Measurements from ENCODE around the gene SLITRK5. TPM values are rescaled to one million over a fixed set of nuclear protein-coding genes. Genes with fewer than 3 reads are reported as not detected.
A peak's percentile ranks its signal among the peaks of the same experiment; 100 is the strongest.

Gene SLITRK5
- total RNA-seq, 1 experiment from 2014 or later = not detected

DNA sequence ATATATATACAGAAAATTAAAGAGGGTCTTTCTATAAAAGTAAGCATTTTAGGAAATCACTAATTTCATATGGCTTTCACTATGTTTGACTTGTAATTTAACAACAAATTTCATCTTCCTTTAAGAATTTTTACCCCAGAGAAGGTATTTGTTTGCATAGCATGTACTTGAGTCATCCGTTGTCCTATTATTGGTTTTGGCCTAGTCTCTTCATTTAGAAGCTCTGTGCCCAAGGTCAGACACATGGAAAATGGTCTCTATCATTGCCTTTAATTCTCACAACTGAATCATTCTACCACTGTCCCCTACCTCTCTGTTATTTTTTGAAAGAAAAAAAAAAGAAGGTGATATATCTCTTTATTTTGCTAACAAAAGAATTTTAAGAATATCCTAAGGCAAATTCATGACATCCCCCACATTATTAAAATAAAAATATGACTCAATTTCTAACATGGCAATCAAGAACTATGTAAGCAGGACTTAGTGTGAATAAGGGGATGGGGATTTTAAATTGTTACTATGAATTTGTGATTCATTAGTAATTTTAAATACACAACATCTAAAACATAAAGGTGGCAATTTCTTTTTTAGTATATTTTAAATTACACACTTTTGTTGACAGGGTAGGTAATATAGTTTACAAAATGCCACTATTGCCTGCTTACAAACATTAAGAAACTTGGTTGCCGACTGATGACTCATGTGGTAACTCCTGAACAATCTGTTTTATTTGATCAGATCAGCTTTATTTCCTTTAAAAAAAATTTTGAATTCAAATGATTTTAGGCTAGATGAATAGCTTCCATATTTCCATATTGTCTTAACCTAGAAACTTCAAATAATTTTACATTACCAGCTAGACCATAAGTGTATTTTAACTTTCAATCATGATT, 13.9 kb downstream of the SLITRK5 start:
- CTCF ChIA-PET = no interaction called here
- H3K36me3 ChIP-seq (ENCODE audit: control insufficient read depth in 1 of 2, insufficient read depth in 2 of 2, low read length in 2 of 2) = no peaks in the 10 kb centered on the region
- H3K9me3 ChIP-seq (ENCODE audit: control insufficient read depth in 1 of 2, insufficient read depth in 1 of 2, low read depth in 1 of 2, low read length in 2 of 2) = no peaks in the 10 kb centered on the region
- RAD21 ChIA-PET (ENCODE audit: low non-redundant PET in 1 of 2, low total read pairs in 2 of 2, uncharacterized antibody in 2 of 2, unreplicated experiment in 2 of 2) = no interaction called here
- 0 out of 4 replicates have a peak, but pooled peaks cover 0 to 3% of the 10 kb centered on the region in 2 experiments for H3K4me1 ChIP-seq (ENCODE audit: control insufficient read depth in 1 of 2, insufficient read depth in 2 of 2, low read length in 2 of 2)
- no peaks in the 10 kb centered on the region for H3K9me2 ChIP-seq (ENCODE audit: insufficient read depth)
- H3K27me3 ChIP-seq (ENCODE audit: insufficient read depth, low read length) = no peaks in the 10 kb centered on the region
- no peaks in the 10 kb centered on the region for H3K79me2 ChIP-seq (ENCODE audit: insufficient read depth, low read length)
- ATAC-seq = 0 out of 2 replicates have a peak, but pooled peaks have one; percentile 40
- H2AFZ ChIP-seq (ENCODE audit: low read depth, low read length, poor library complexity, severe bottlenecking) = peak overlapping the region; percentile 48
- intact Hi-C loops (cut with micrococcal nuclease) = no loop called here
- no peaks in the 10 kb centered on the region for H4K20me1 ChIP-seq (ENCODE audit: insufficient read depth)
- POLR2A ChIA-PET = no interaction called here
- H3K9ac ChIP-seq (ENCODE audit: low read length) = no peak overlapping the region
- no peak overlapping the region for H3K27ac ChIP-seq (ENCODE audit: low read depth, low read length)
- TF ChIP-seq JUND (IDR thresholded peaks at IDR 0.05) = no peak
- TF ChIP-seq ZFX (IDR thresholded peaks at IDR 0.05) = no peak
- no peak for TF ChIP-seq SP1 (IDR thresholded peaks at IDR 0.05; ENCODE audit: low read depth)
- TF ChIP-seq TCF7L2 (IDR thresholded peaks at IDR 0.05; ENCODE audit: borderline replicate concordance, extremely low read depth, insufficient read depth, insufficient read length) = no peak
- TF ChIP-seq, protein P1, sequence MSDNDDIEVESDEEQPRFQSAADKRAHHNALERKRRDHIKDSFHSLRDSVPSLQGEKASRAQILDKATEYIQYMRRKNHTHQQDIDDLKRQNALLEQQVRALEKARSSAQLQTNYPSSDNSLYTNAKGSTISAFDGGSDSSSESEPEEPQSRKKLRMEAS (IDR thresholded peaks at IDR 0.05) = no peak
- TF ChIP-seq, protein P2, sequence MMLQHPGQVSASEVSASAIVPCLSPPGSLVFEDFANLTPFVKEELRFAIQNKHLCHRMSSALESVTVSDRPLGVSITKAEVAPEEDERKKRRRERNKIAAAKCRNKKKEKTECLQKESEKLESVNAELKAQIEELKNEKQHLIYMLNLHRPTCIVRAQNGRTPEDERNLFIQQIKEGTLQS (IDR thresholded peaks at IDR 0.05) = no peak
- TF ChIP-seq EZH2 (IDR thresholded peaks at IDR 0.05) = no peak
- TF ChIP-seq ELF1 (IDR thresholded peaks at IDR 0.05; ENCODE audit: borderline replicate concordance, low read depth) = no peak
- TF ChIP-seq EZH2phosphoT487 (IDR thresholded peaks at IDR 0.05; ENCODE audit: borderline replicate concordance) = no peak
- TF ChIP-seq RAD21 (IDR thresholded peaks at IDR 0.05; ENCODE audit: low read depth) = no peak
- no peak for TF ChIP-seq SRF (IDR thresholded peaks at IDR 0.05; ENCODE audit: low read depth)
- TF ChIP-seq, protein P3, sequence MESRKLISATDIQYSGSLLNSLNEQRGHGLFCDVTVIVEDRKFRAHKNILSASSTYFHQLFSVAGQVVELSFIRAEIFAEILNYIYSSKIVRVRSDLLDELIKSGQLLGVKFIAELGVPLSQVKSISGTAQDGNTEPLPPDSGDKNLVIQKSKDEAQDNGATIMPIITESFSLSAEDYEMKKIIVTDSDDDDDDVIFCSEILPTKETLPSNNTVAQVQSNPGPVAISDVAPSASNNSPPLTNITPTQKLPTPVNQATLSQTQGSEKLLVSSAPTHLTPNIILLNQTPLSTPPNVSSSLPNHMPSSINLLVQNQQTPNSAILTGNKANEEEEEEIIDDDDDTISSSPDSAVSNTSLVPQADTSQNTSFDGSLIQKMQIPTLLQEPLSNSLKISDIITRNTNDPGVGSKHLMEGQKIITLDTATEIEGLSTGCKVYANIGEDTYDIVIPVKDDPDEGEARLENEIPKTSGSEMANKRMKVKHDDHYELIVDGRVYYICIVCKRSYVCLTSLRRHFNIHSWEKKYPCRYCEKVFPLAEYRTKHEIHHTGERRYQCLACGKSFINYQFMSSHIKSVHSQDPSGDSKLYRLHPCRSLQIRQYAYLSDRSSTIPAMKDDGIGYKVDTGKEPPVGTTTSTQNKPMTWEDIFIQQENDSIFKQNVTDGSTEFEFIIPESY (IDR thresholded peaks at IDR 0.05; ENCODE audit: extremely low read depth, insufficient replicate concordance, low read length) = no peak
- TF ChIP-seq POLR2AphosphoS5 (IDR thresholded peaks at IDR 0.05; ENCODE audit: low read depth, low read length) = no peak
- TF ChIP-seq YY1 (IDR thresholded peaks at IDR 0.05; ENCODE audit: extremely low read depth, insufficient replicate concordance, low read depth, low read length) = no peak
- TF ChIP-seq POLR2A (IDR thresholded peaks at IDR 0.05; ENCODE audit: borderline replicate concordance, extremely low read depth, insufficient read depth, insufficient read length) = no peak
- TF ChIP-seq SIN3A (IDR thresholded peaks at IDR 0.05; ENCODE audit: low read depth) = no peak
- TF ChIP-seq CBX3 (IDR thresholded peaks at IDR 0.05; ENCODE audit: low read depth) = no peak
- TF ChIP-seq, protein P4, sequence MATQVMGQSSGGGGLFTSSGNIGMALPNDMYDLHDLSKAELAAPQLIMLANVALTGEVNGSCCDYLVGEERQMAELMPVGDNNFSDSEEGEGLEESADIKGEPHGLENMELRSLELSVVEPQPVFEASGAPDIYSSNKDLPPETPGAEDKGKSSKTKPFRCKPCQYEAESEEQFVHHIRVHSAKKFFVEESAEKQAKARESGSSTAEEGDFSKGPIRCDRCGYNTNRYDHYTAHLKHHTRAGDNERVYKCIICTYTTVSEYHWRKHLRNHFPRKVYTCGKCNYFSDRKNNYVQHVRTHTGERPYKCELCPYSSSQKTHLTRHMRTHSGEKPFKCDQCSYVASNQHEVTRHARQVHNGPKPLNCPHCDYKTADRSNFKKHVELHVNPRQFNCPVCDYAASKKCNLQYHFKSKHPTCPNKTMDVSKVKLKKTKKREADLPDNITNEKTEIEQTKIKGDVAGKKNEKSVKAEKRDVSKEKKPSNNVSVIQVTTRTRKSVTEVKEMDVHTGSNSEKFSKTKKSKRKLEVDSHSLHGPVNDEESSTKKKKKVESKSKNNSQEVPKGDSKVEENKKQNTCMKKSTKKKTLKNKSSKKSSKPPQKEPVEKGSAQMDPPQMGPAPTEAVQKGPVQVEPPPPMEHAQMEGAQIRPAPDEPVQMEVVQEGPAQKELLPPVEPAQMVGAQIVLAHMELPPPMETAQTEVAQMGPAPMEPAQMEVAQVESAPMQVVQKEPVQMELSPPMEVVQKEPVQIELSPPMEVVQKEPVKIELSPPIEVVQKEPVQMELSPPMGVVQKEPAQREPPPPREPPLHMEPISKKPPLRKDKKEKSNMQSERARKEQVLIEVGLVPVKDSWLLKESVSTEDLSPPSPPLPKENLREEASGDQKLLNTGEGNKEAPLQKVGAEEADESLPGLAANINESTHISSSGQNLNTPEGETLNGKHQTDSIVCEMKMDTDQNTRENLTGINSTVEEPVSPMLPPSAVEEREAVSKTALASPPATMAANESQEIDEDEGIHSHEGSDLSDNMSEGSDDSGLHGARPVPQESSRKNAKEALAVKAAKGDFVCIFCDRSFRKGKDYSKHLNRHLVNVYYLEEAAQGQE (IDR thresholded peaks at IDR 0.05; ENCODE audit: low read depth) = no peak
- no peak for DNase-seq (ENCODE audit: low read depth, low spot score)
- no TSS peak for BruUV-seq (replicated peaks)
- H3K4me3 ChIP-seq (replicated peaks in 1 of 2; ENCODE audit: low read depth in 1 of 2, low read length in 2 of 2) = no peak overlapping the region
- H3K4me2 ChIP-seq (ENCODE audit: low read length) = peak overlapping the region; percentile 26; the same call in 1 of the 2 replicates
